Astrocyte (in vitro differentiated cells and primary cell): ENCODE measurements around the gene GKAP1.

Experiments
- CTCF ChIP-seq: IDR thresholded peaks from 2 replicates; pipeline ENCODE4 v1.5.1; 2011; ENCODE audit warnings: low read depth, mild to moderate bottlenecking, inconsistent platforms, low read length, moderate library complexity; ENCODE audit not compliant: insufficient read depth
- EZH2 ChIP-seq: IDR thresholded peaks from 2 replicates; pipeline ENCODE4 v1.6.1; 2012; ENCODE audit warnings: mild to moderate bottlenecking, low read length, inconsistent platforms; ENCODE audit not compliant: insufficient read depth

DNA sequence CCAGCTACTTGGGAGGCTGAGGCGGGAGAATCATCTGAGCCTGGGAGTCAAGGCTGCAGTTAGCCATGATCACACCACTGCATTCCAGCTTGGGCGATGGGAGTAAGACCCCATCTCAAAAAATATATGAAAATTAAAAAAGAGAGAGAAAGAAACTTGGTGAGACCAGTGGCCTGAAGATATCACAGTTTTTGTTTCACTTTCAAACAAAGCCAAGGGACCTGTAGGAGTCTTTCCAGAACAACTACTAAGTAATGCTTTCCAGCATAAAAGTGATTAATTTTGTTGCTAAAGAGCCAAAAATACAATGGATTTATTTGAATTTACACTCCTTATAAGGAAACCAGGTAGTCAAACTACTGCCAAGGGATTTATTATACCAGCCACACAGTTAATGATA is 23.5 kb downstream of the GKAP1 start:
- TF ChIP-seq CTCF (no peak), EZH2 (no peak)
